GM13976 (cell line): ENCODE data around the gene MSH3.

Source experiments
- DNase-seq: peaks from one replicate; pipeline ENCODE4 v3.0.0; 2012; ENCODE audit warnings: low spot score
- in situ Hi-C: fragments of 300-500 bp; cut with MboI; formaldehyde crosslinking; loops from one replicate; pipeline ENCODE4 v1.12.0; 2022; ENCODE audit warnings: low sequenced_read_pairs, mixed read lengths, inconsistent platforms; ENCODE audit not compliant: unreplicated experiment
- TF ChIP-seq, protein P1 (sequence below): IDR thresholded peaks from 2 replicates; pipeline ENCODE4 v1.5.1; 2012; ENCODE audit warnings: borderline replicate concordance, mild to moderate bottlenecking; ENCODE audit not compliant: insufficient read depth; ENCODE audit errors: extremely low read depth, missing control alignments, control extremely low read depth

The MSH3 gene

DNA sequence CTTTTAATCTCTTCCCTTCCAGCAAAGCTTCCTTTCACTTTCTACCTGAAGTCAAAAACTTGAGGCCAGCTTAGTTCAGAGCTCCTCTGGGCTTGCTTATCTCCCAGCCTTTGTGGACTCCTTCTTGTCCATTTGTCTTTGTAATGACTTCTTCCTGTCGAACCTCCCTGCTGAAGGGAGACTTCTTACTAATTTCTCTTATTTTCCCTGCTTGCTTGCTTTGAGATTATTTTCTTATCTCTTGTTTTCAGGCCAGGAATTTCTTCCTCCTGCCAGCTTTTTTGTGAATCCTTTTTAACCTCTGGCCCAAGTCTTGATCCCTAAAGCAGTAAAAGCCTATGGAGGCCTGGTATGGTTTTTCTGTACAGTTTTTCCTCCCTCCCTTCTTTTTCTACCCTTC lies 47.1 kb downstream of the MSH3 start:
- TF ChIP-seq, protein P1, sequence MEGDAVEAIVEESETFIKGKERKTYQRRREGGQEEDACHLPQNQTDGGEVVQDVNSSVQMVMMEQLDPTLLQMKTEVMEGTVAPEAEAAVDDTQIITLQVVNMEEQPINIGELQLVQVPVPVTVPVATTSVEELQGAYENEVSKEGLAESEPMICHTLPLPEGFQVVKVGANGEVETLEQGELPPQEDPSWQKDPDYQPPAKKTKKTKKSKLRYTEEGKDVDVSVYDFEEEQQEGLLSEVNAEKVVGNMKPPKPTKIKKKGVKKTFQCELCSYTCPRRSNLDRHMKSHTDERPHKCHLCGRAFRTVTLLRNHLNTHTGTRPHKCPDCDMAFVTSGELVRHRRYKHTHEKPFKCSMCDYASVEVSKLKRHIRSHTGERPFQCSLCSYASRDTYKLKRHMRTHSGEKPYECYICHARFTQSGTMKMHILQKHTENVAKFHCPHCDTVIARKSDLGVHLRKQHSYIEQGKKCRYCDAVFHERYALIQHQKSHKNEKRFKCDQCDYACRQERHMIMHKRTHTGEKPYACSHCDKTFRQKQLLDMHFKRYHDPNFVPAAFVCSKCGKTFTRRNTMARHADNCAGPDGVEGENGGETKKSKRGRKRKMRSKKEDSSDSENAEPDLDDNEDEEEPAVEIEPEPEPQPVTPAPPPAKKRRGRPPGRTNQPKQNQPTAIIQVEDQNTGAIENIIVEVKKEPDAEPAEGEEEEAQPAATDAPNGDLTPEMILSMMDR: no peak
- in situ Hi-C loops: no loop called here
- DNase-seq: no peak

DNA sequence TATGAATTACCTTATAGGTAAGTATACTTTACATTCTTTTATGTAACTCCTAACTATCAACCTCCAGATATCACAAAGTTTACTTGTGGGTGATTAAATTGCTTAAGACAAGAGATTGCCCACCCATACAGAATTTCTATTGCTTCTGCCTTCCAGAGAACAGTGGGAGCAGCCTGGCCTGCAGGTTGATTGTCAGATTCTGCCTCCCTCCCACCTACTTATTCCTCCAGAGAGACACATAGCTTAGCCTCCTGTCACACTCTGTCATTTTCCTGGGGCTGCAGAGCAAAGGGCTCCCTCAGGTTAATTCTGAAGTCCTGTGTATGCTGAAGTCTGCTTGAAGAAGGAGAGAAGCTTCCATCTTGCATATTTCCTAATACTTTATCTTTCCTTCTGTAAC lies 48.8 kb downstream of the MSH3 start:
- in situ Hi-C loops: no loop called here
- TF ChIP-seq, protein P1: no peak
- DNase-seq: no peak

DNA sequence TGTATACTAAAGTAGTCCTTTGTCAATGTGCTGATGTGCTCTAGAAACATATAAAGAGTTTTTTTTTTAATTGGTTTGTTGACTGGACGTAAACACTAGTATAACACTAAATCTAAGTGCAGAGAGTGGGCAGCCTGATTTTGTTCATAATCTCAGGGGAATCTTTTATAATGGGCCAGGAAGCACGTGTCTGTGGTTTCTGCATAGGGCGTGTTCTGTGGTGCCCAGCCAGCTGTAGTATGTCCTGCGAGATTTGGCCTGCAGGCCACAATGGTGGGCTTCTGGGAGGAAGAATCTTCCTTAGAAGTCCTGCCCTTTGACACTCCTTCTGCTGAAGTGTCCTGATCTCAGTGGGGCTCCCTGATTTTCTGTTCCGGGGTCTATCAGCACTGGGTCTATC lies 49.3 kb downstream of the MSH3 start:
- DNase-seq: no peak
- in situ Hi-C loops: no loop called here
- TF ChIP-seq, protein P1: no peak

DNA sequence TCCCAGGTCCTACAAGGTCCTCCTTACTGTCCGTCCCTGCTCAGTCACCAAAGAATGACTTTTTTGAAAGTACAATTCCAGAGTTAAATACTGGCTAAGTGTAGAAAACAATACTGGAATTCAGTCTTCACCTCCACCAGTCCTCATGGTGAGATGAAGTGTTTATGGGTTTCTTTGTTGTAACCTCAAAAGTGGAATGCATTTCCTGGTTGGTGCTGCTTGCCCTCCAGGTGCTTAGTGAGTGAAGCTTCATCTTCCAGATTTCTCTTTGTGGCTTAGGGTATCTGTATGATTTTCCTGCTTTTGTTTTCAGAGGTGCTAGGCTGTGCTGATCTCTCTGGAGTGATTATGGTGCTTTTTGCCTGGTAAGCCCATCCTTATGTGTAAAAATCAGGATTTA lies 49.8 kb downstream of the MSH3 start:
- no peak for DNase-seq
- TF ChIP-seq, protein P1: no peak
- in situ Hi-C loops: no loop called here

DNA sequence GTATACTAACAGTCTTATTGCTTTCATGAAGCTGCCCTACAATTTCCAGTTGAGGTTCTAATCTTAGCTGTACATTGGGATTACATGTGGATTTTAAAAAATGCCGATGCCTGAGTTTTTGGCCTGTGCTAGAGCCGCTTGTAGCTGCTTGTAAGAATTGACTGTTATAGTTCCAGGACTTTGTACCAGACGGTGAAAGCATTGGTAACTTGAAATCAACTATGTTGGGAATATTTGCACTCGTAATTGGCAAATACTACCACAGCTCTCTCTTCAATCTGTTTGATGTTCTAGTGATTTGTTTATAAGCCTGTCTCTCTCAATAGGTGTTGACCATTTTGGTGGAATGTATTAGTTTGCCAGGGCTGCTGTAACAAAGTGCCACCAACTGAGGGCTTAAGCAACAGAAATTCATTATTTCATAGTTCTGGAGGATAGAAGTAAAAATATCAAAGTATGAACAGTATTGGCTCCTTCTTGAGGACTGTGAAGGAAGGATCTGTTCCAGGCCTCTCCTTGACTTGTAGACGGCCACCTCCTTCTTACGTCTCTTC lies 50.8 kb downstream of the MSH3 start:
- in situ Hi-C loops: no loop called here
- TF ChIP-seq, protein P1: no peak
- DNase-seq: no peak

DNA sequence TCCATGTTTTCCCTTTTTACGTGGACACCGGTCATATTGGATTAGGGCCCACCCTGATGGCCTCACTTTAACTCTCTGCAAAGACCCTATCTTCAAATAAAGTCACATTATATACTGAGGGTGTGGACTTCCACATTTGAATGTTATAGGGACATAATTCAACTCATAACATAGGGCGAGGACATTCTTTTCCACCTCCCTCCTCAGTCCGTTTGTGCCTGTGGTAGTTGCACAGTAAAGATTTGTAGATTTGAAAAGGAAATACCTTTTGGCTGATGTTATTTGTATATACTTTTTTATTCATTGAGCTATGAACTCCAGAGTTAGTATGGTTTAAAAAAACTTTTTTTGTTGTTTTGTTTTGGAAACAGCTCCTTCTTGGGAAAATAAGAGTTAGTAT lies 51.3 kb downstream of the MSH3 start:
- TF ChIP-seq, protein P1: no peak
- DNase-seq: no peak
- in situ Hi-C loops: no loop called here
